ENCODE measurements around the gene TESK2.

DNA sequence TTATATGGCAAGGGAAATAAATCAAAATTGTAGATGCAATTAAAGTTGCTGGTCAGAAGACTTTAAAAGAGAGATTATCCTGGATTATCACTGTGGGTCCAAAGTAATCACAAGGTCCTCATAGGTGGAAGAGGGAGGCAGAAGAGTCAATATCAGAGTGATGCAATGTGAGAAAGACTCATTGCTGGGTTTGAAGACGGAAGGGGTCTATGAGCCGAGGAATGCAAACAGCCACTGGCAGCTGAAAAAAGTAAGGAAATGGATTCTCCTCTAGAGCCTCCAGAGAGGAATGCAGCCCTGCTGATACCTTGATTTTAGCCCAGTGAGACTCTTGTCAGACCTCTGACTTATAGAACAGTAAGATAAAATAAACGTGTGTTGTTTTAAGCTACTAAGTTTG lies 90.9 kb downstream of the TESK2 start:
- TF ChIP-seq, protein P1, sequence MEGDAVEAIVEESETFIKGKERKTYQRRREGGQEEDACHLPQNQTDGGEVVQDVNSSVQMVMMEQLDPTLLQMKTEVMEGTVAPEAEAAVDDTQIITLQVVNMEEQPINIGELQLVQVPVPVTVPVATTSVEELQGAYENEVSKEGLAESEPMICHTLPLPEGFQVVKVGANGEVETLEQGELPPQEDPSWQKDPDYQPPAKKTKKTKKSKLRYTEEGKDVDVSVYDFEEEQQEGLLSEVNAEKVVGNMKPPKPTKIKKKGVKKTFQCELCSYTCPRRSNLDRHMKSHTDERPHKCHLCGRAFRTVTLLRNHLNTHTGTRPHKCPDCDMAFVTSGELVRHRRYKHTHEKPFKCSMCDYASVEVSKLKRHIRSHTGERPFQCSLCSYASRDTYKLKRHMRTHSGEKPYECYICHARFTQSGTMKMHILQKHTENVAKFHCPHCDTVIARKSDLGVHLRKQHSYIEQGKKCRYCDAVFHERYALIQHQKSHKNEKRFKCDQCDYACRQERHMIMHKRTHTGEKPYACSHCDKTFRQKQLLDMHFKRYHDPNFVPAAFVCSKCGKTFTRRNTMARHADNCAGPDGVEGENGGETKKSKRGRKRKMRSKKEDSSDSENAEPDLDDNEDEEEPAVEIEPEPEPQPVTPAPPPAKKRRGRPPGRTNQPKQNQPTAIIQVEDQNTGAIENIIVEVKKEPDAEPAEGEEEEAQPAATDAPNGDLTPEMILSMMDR (IDR thresholded peaks at IDR 0.05) = no peak
- no peak for TF ChIP-seq POLR2A (IDR thresholded peaks at IDR 0.05)

Data from adrenal gland (tissue), 5 donors.